Thoracic aorta (tissue), 2 donors: ENCODE results near the gene ALDH9A1. TPM values are rescaled to one million over a fixed set of nuclear protein-coding genes. Genes with fewer than 3 reads are reported as not detected.

Experiments used
- ATAC-seq: fragments of 150-250 bp; one replicate; pipeline ENCODE4 v1.8.0; 2017; ENCODE audit warnings: low read depth; ENCODE audit not compliant: insufficient number of reproducible peaks, low FRiP score
- DNase-seq: peaks from one replicate; pipeline ENCODE4 v3.0.0-alpha.2; 2020; ENCODE audit warnings: low spot score
- H3K27ac ChIP-seq, 2 donors: fragments of 200-600 bp; sonication (generic); 1 replicate in 1 of 2; 2 replicates in 1 of 2; pipeline ENCODE4 v1.5.1; 2016; ENCODE audit warnings: mild to moderate bottlenecking in 2 of 2, moderate library complexity in 2 of 2
- H3K27me3 ChIP-seq: fragments of 200-600 bp; sonication (generic); replicated peaks from 2 replicates; pipeline ENCODE4 v1.6.0; 2016; ENCODE audit warnings: mild to moderate bottlenecking; ENCODE audit not compliant: insufficient read depth
- H3K36me3 ChIP-seq: fragments of 200-600 bp; sonication (generic); one replicate; pipeline ENCODE4 v1.5.1; 2016
- H3K4me1 ChIP-seq, 2 donors: fragments of 200-600 bp; sonication (generic); 1 replicate in 1 of 2; 2 replicates in 1 of 2; pipeline versions ENCODE4 v1.5.1 to v1.6.0; 2016; ENCODE audit warnings: low read depth in 2 of 2, mild to moderate bottlenecking in 1 of 2; ENCODE audit not compliant: control insufficient read depth in 1 of 2
- H3K4me3 ChIP-seq: fragments of 200-600 bp; sonication (generic); 2 replicates; pipeline ENCODE4 v1.5.1; 2016; ENCODE audit warnings: mild to moderate bottlenecking
- H3K9me3 ChIP-seq: fragments of 200-600 bp; sonication (generic); 2 replicates; pipeline ENCODE4 v1.5.1; 2016
- CTCF ChIP-seq: fragments of 200-600 bp; sonication (generic); IDR thresholded peaks from one replicate; pipeline ENCODE4 v1.5.1; 2019; ENCODE audit warnings: antibody characterized with exemption
- total RNA-seq, 2 donors: library from RNA; depleted of rRNA; stranded (reverse); fragments of >200 nt; gene quantifications; one replicate each; pipeline versions ENCODE4 v1.1.0 to v1.2.3, GENCODE V29; 2016

Gene ALDH9A1
- total RNA-seq, 2 donors from 2014 or later, result 44.4 to 65.0 TPM

DNA sequence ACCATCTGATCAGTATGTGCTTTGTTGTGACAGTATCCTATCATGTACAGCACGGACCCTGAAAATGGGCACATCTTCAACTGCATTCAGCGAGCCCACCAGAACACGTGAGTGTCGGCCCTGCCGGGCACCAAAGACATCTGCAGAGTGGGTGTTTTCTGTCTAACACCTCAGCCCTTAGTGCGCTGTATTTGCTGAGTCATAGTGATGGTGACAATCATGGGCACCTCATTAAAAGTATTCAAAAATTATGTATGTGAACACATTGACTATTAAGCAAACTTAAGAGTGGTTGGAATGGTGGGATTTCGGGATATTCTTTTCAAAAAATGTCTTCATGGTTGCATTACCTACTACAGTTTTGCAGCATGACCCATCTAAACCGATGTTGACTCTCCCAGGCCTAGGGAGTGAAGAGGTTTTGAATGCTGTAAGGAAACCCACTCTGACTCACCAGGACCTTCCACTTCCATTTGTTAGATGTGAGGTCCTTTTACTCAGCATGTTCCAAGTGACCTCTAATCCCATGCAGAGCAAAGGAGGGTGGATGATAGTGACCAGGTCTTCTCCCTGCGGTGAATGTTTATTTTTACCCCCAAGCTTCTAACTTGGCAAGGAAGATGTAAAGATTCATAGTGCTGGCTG lies 47.3 kb downstream of the ALDH9A1 start:
- H3K4me1 ChIP-seq, result peaks cover 0 to 20% of the 10 kb centered on the region in 2 donors
- H3K27ac ChIP-seq, result no peak overlapping the region
- no peaks in the 10 kb centered on the region for H3K9me3 ChIP-seq
- DNase-seq (no peak), ATAC-seq (no peak)
- no peak for TF ChIP-seq CTCF
- H3K36me3 ChIP-seq, result peaks cover 40% of the 10 kb centered on the region
- H3K27me3 ChIP-seq, result no peaks in the 10 kb centered on the region
- no peak overlapping the region for H3K4me3 ChIP-seq

DNA sequence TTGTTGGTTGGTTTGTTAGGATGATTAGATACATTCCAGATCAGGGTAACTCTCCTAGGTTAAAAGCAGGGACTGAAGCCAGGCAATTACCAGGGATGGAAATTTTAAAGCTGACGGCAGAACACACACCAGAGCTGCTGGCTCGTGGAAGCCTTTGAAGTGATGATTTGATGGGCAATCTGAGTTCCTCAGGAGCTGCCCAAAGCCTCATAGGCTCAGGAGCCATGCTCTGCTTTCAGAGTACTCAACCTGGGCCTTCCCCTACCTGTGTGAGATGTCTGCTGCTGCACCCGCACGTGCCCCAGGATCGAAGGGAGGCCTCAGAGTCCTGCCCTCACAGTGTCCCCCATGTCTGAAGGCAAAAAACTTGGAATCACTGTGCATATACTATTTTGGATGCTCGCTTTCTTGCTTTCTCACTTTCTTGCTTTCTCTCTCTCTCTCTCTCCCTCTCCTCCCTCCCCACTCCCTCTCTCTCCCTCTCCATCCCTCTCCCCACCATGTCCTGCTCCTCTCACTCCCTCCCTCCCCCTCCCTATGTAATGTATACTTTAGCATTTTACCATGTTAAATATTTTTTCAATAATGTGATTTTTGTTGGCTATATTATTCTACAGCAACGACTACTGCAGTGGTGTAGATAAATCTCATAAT lies 49.3 kb downstream of the ALDH9A1 start:
- DNase-seq, result no peak
- Histone ChIP-seq H3K36me3 (peaks cover 25% of the 10 kb centered on the region), H3K27me3 (no peaks in the 10 kb centered on the region), H3K4me3 (no peak overlapping the region), H3K4me1 (peaks cover 0 to 20% of the 10 kb centered on the region in 2 donors), H3K9me3 (no peaks in the 10 kb centered on the region), H3K27ac (no peak overlapping the region)
- no peak for TF ChIP-seq CTCF
- no peak for ATAC-seq

GRCh38 chr1:165647970-165648369 lies 50.4 kb downstream of the ALDH9A1 start:
- no peaks in the 10 kb centered on the region for H3K27me3 ChIP-seq
- no peak overlapping the region for H3K4me3 ChIP-seq
- TF ChIP-seq CTCF, result no peak
- no peaks in the 10 kb centered on the region for H3K9me3 ChIP-seq
- ATAC-seq, result no peak
- H3K4me1 ChIP-seq, result peaks cover 0 to 20% of the 10 kb centered on the region in 2 donors
- peaks cover 16% of the 10 kb centered on the region for H3K36me3 ChIP-seq
- no peak for DNase-seq
- no peak overlapping the region for H3K27ac ChIP-seq

GRCh38 chr1:165647517-165647916 lies 50.8 kb downstream of the ALDH9A1 start:
- Histone ChIP-seq H3K27ac (no peak overlapping the region), H3K4me1 (peaks cover 0 to 20% of the 10 kb centered on the region in 2 donors)

More at GRCh38 chr1:165647517-165647916, 50.8 kb downstream of the ALDH9A1 start:
- ATAC-seq, result no peak
- no peak for TF ChIP-seq CTCF
- no peaks in the 10 kb centered on the region for H3K9me3 ChIP-seq
- DNase-seq, result no peak
- peaks cover 11% of the 10 kb centered on the region for H3K36me3 ChIP-seq
- no peak overlapping the region for H3K4me3 ChIP-seq
- H3K27me3 ChIP-seq, result no peaks in the 10 kb centered on the region
